GM12872 (cell line): ENCODE measurements around the gene SPTLC3.
A peak's percentile ranks its signal among the peaks of the same experiment; 100 is the strongest.

ENCODE experiments used
- TF ChIP-seq, protein P1 (sequence below): IDR thresholded peaks from 3 replicates; pipeline ENCODE4 v1.5.1; 2011; ENCODE audit warnings: low read depth, mild to moderate bottlenecking, low read length, moderate library complexity; ENCODE audit not compliant: insufficient read depth

SPTLC3 gene

DNA sequence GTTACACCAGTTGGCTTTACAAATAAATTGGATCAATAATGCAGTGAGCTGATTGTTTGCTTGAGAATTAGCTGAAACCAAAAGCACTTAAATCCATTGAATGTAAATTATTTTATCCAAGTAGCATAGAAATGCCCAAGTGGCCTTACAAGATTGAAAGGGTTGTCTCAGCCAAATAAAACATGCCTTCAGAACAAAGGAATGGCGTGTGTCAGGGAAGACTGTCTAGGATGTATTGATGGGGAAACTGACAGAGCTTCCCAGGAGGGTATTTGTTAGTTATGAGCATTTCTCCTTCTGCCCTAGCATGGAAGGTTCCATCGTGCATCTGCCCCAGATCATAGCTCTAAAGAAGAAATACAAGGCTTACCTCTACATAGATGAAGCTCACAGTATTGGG, 108.4 kb downstream of the SPTLC3 start:
- TF ChIP-seq, protein P1, sequence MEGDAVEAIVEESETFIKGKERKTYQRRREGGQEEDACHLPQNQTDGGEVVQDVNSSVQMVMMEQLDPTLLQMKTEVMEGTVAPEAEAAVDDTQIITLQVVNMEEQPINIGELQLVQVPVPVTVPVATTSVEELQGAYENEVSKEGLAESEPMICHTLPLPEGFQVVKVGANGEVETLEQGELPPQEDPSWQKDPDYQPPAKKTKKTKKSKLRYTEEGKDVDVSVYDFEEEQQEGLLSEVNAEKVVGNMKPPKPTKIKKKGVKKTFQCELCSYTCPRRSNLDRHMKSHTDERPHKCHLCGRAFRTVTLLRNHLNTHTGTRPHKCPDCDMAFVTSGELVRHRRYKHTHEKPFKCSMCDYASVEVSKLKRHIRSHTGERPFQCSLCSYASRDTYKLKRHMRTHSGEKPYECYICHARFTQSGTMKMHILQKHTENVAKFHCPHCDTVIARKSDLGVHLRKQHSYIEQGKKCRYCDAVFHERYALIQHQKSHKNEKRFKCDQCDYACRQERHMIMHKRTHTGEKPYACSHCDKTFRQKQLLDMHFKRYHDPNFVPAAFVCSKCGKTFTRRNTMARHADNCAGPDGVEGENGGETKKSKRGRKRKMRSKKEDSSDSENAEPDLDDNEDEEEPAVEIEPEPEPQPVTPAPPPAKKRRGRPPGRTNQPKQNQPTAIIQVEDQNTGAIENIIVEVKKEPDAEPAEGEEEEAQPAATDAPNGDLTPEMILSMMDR, result no peak

DNA sequence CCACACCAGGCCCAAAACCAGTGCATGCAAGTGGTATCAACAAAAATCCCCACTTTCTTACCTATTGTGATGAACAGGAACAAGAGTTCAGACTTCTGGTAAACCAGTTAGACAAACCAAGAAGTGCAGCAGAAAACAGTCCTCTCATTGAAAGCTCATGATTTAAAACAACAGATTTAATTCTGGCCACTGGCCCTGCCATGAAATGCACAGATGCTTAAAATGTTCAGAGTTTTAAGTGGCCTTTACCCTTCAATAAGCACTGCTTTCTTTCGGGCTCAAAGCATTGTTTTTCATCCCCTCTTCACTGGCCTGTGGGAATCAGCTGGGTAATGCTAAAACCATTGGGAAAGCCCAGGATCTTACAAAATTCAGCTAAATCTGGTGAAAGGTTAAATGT, 109.9 kb downstream of the SPTLC3 start:
- TF ChIP-seq, protein P1, result no peak

DNA sequence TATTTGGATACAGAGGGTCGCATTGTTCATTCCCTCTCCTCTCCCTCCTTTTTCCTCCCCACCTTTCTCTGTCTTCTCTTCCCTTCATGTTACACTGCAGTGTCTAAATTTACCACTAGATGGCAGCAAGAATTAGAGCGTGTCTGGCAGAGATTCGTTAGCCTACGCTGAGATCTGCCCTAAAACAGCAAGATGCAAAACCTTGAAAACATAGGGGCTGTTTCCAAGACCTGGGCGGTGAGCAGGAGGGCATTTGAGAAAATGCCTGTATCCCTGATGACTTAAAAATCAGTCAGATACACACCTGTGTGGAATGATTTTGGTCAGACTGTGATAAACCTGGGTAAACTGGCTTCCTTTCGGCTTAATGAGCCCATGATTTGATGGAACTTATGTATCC, 110.8 kb downstream of the SPTLC3 start:
- TF ChIP-seq, protein P1, result peak; percentile 82

DNA sequence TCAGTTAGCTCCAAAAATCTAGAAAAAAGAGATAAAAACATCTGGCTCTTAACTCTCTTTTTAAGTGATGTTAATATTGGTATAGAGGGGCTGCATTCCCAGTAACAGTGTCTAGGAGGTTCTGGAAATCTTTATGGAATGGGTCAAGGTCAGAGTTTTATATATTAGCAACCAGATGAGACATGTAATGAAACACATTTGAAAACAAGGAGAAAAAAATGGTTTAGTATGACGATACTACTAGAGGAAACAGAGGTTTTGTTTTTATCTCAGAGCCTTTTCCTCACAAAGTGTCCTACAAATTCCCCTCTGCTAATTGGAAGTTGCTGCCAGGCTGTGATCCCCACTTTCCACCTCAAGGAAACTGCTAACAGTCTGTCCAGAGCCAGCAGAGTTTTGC, 111.7 kb downstream of the SPTLC3 start:
- TF ChIP-seq, protein P1, result no peak

DNA sequence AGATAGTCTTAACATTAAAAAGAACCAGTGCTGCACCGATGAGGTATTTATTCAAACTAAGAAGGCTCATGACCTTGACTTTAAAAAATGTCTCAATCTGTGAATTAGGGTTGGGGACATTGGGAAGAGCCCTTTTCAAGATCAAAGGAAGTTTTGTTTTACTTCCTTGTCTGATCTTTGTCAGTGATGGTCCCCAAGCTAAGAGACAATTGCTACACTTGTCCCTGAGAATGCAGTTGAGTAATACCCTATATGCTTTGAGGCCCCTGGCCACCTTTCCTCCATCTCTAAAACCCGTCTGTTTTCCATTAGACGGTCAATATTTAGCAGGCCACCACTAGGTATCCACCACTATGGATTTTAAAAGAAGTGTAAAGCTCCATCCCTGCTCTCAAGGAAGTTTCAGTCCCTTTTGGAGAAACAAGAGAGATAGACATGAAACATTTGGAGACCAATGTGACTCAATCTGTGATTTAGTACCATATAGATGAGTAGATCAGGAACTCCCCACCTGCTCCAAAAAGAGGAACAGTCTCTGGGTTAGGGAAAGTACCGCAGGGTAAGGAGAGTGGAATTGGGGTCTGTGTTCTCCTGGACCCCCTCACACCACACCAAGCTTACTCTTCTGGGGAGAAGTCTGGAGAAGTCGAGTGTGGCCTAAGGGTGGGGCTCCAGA, 113.2 kb downstream of the SPTLC3 start:
- TF ChIP-seq, protein P1, result no peak

DNA sequence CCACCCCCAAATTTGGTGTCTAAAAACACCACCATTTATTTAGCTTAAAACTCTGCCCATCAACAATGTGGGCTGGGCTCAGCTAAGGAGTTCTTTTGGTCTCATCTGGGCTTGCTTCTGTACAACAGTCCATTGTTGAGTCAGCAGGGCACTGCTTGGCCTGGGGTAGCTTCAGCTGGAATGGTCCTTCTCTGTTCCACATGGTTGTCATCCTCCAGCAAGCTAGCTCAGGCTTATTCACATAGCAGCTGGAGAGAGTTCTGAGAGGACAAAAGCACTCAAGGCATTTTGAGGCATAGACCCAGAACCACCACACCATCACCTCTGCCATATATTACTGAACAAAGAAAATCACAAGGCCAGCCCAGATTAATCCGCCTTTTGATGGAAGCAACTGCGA, 116.7 kb downstream of the SPTLC3 start:
- TF ChIP-seq, protein P1, result no peak

DNA sequence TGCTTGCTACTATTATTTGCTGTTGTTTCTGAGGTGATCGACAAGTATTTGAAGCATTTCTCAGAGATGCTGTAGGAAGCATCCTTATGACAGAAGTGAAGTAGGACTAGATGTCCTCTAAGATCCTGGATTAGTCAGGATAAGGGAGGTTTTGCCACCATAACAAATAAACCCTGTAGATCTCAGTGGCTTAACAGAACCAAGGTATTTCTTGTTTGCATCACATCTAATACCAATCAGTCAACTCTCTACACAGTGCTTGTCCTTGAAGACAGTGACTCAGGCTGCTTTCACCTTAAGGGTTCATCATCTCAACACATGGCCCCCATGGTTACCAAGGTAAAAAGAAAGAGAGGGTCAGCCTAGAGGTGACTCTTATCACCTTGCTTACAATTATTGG, 119.4 kb downstream of the SPTLC3 start:
- TF ChIP-seq, protein P1, result no peak
